A673 (cell line): ENCODE measurements around the gene JOSD2.

ENCODE experiments used
- EZH2 ChIP-seq: fragments of 200-600 bp; sonication (generic); IDR thresholded peaks from 2 replicates; pipeline ENCODE4 v1.6.1; 2017; ENCODE audit warnings: borderline replicate concordance, low read depth, mild to moderate bottlenecking, mixed read lengths, antibody characterized with exemption, low read length; ENCODE audit not compliant: poor library complexity, severe bottlenecking
- TF ChIP-seq, protein P1 (sequence below): fragments of 300-800, 200-600 bp; sonication (generic); conservative IDR thresholded peaks from 2 replicates; pipeline ENCODE4 v1.5.1; 2017; ENCODE audit warnings: low read depth, mild to moderate bottlenecking, antibody characterized with exemption, low read length, moderate library complexity, mixed read lengths

DNA sequence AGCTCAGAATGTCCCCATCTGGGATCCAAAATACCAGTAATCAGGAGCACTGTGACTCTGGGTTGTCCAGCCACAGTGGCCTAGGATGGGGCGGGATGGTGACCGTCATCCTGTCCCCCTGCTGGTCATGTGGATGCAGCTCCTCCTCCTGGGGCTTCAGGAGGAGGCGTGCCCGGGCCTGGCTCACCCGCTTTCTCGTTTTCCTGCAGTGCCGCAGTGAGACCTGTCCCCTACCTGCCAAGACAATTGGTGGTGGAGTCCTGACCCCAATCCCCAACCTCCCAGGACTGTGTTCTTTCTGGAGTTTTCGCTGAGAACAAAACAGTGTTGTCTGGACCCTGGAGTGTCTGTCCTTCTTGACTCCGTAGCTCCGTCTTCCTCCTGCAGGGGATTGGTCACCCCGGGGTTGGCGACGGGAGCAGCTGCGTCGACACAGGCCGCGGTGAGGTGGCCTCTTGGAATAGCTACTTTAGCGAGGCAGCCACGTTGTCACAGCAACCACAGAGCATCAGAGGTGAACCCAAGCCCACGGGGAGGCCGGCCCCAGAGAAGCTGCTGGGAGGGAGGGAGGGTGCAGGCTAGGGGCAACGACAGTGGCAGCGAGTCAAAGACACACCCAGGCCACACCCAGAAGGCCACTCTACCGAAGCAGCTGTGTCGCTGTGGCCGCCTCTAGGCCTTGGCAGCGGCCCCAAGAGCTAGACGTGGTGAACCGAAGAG lies 44.8 kb downstream of the JOSD2 start:
- TF ChIP-seq, protein P1, sequence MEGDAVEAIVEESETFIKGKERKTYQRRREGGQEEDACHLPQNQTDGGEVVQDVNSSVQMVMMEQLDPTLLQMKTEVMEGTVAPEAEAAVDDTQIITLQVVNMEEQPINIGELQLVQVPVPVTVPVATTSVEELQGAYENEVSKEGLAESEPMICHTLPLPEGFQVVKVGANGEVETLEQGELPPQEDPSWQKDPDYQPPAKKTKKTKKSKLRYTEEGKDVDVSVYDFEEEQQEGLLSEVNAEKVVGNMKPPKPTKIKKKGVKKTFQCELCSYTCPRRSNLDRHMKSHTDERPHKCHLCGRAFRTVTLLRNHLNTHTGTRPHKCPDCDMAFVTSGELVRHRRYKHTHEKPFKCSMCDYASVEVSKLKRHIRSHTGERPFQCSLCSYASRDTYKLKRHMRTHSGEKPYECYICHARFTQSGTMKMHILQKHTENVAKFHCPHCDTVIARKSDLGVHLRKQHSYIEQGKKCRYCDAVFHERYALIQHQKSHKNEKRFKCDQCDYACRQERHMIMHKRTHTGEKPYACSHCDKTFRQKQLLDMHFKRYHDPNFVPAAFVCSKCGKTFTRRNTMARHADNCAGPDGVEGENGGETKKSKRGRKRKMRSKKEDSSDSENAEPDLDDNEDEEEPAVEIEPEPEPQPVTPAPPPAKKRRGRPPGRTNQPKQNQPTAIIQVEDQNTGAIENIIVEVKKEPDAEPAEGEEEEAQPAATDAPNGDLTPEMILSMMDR, result 0 out of 2 replicates have a peak, but pooled peaks have one; percentile 28
- no peak for TF ChIP-seq EZH2
